Neural progenitor cell (in vitro differentiated cells): ENCODE data around the gene CAPN2. TPM values are rescaled to one million over a fixed set of nuclear protein-coding genes. Genes with fewer than 3 reads are reported as not detected.

Experiments used
- DNase-seq: peaks from one replicate; pipeline ENCODE4 v3.0.0-alpha.2; 2016; ENCODE audit warnings: low spot score
- H2AFZ ChIP-seq: fragments of 200-600 bp; sonication (generic); replicated peaks from 2 replicates; pipeline ENCODE4 v1.6.1; 2016; ENCODE audit warnings: antibody characterized with exemption
- H3F3A ChIP-seq: fragments of 200-600 bp; sonication (generic); 2 replicates; pipeline ENCODE4 v1.6.1; 2016; ENCODE audit warnings: antibody characterized with exemption, low read depth
- H3K27ac ChIP-seq: fragments of 200-600 bp; sonication (generic); 2 replicates; pipeline ENCODE4 v1.5.1; 2016; ENCODE audit warnings: mild to moderate bottlenecking
- H3K27me3 ChIP-seq: fragments of 200-600 bp; sonication (generic); 2 replicates; pipeline ENCODE4 v1.6.1; 2016; ENCODE audit warnings: mild to moderate bottlenecking, moderate library complexity
- H3K36me3 ChIP-seq: fragments of 200-600 bp; sonication (generic); 2 replicates; pipeline ENCODE4 v1.5.1; 2016
- H3K4me1 ChIP-seq: fragments of 200-600 bp; sonication (generic); 2 replicates; pipeline ENCODE4 v1.6.1; 2016; ENCODE audit warnings: mixed run types
- H3K4me2 ChIP-seq: fragments of 200-600 bp; sonication (generic); 2 replicates; pipeline ENCODE4 v1.6.1; 2016
- H3K4me3 ChIP-seq: fragments of 200-600 bp; sonication (generic); 2 replicates; pipeline ENCODE4 v1.5.1; 2016
- H3K79me2 ChIP-seq: fragments of 200-600 bp; sonication (generic); 2 replicates; pipeline ENCODE4 v1.6.1; 2016; ENCODE audit warnings: low read depth
- H3K9ac ChIP-seq: fragments of 200-600 bp; sonication (generic); 2 replicates; pipeline ENCODE4 v1.6.1; 2016
- H3K9me3 ChIP-seq: fragments of 200-600 bp; sonication (generic); 2 replicates; pipeline ENCODE4 v1.5.1; 2016; ENCODE audit warnings: low read depth
- H4K20me1 ChIP-seq: fragments of 200-600 bp; sonication (generic); 2 replicates; pipeline ENCODE4 v1.6.1; 2016; ENCODE audit warnings: low read depth
- H3K27ac Mint-ChIP-seq: 3 replicates; pipeline ENCODE4 v1.8.0; 2021; ENCODE audit warnings: mixed read lengths
- H3K27me3 Mint-ChIP-seq: 2 replicates; pipeline ENCODE4 v1.8.0; 2022; ENCODE audit warnings: low read depth, mild to moderate bottlenecking, inconsistent platforms, moderate library complexity, mixed read lengths; ENCODE audit not compliant: insufficient read depth
- H3K36me3 Mint-ChIP-seq: 3 replicates; pipeline ENCODE4 v1.8.0; 2021; ENCODE audit warnings: mixed read lengths
- H3K4me1 Mint-ChIP-seq: 3 replicates; pipeline ENCODE4 v1.8.0; 2021; ENCODE audit warnings: mixed read lengths
- H3K4me3 Mint-ChIP-seq: 3 replicates; pipeline ENCODE4 v1.8.0; 2021; ENCODE audit warnings: mild to moderate bottlenecking, moderate library complexity, mixed read lengths
- H3K9me3 Mint-ChIP-seq: 3 replicates; pipeline ENCODE4 v1.8.0; 2020; ENCODE audit warnings: mixed read lengths
- EZH2 ChIP-seq: fragments of 200-600 bp; sonication (generic); IDR thresholded peaks from 2 replicates; pipeline ENCODE4 v1.6.1; 2017; ENCODE audit warnings: antibody characterized with exemption, mild to moderate bottlenecking, moderate library complexity
- EZH2phosphoT487 ChIP-seq: fragments of 200-600 bp; sonication (generic); IDR thresholded peaks from 2 replicates; pipeline ENCODE4 v1.6.1; 2017; ENCODE audit warnings: antibody characterized with exemption
- total RNA-seq: library from RNA; depleted of rRNA; stranded (reverse); fragments of >200 nt; gene quantifications from 2 replicates; pipeline ENCODE4 v1.2.3, GENCODE V29; 2015; ENCODE audit warnings: low replicate concordance
- TF ChIP-seq, protein P1 (sequence below): fragments of 200-600 bp; sonication (generic); IDR thresholded peaks from 2 replicates; pipeline ENCODE4 v1.5.1; 2017; ENCODE audit warnings: antibody characterized with exemption, mild to moderate bottlenecking

The CAPN2 gene
- total RNA-seq, 1 donor from 2014 or later = 61.7 TPM

DNA sequence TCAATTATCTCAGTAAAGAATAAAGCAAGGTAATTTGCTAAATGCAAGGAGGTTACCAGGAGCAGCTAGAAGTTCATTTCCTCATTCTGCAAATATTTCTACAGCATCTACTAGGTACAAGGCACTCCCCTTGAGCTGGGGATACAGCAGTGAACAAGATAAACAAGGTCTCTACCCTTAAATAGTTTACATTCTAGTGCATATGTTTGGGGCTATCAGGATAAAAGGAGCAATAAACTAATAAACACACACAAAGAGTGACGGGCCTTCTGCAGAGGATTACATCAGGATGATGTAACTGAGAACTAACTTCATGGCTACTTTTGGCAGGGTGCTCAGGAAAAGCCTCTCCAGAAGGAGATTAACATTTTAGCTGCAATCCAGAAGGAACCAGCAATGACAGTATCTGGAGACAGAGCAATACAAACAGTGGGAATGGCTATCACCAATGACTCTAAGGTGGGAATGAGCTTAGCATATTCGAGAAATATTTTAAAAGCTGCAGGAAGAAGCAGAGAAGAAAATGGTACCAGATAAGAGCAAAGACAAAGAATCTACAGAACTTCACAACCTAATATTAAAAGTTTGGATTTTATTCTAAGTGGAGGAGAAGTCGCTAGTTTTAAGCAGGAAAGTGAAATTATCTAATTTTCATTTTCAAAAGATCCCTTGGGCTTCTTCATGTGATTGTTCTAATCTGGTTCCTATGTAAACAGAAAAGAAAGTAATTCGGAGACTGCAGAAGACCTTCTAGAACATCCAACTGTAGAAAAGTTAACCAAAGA is 107.6 kb downstream of the CAPN2 start:
- Histone ChIP-seq H3K27me3 (no peaks in the 10 kb centered on the region), H3K4me2 (peak overlapping the region; percentile 12), H3F3A (peaks cover 15% of the 10 kb centered on the region), H3K9ac (no peak overlapping the region), H3K36me3 (peaks cover 15% of the 10 kb centered on the region), H3K4me3 (no peak overlapping the region), H4K20me1 (peaks cover 73% of the 10 kb centered on the region), H3K79me2 (peaks cover 98% of the 10 kb centered on the region), H3K27ac (peak overlapping the region; percentile 70), H3K4me1 (peaks cover 26% of the 10 kb centered on the region), H3K9me3 (no peaks in the 10 kb centered on the region), H2AFZ (no peak overlapping the region)
- H3K4me1 Mint-ChIP-seq = peaks cover 26% of the 10 kb centered on the region
- H3K9me3 Mint-ChIP-seq = no peaks in the 10 kb centered on the region
- H3K36me3 Mint-ChIP-seq = peaks cover 28% of the 10 kb centered on the region
- DNase-seq = no peak
- no peak overlapping the region for H3K4me3 Mint-ChIP-seq
- TF ChIP-seq, protein P1, sequence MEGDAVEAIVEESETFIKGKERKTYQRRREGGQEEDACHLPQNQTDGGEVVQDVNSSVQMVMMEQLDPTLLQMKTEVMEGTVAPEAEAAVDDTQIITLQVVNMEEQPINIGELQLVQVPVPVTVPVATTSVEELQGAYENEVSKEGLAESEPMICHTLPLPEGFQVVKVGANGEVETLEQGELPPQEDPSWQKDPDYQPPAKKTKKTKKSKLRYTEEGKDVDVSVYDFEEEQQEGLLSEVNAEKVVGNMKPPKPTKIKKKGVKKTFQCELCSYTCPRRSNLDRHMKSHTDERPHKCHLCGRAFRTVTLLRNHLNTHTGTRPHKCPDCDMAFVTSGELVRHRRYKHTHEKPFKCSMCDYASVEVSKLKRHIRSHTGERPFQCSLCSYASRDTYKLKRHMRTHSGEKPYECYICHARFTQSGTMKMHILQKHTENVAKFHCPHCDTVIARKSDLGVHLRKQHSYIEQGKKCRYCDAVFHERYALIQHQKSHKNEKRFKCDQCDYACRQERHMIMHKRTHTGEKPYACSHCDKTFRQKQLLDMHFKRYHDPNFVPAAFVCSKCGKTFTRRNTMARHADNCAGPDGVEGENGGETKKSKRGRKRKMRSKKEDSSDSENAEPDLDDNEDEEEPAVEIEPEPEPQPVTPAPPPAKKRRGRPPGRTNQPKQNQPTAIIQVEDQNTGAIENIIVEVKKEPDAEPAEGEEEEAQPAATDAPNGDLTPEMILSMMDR = no peak
- TF ChIP-seq EZH2 = no peak
- TF ChIP-seq EZH2phosphoT487 = no peak
- peaks cover 2% of the 10 kb centered on the region for H3K27me3 Mint-ChIP-seq
- no peak overlapping the region for H3K27ac Mint-ChIP-seq

- Histone ChIP-seq H3F3A (peaks cover 15% of the 10 kb centered on the region), H4K20me1 (peaks cover 73% of the 10 kb centered on the region), H3K79me2 (peaks cover 98% of the 10 kb centered on the region), H3K27me3 (no peaks in the 10 kb centered on the region), H3K9me3 (no peaks in the 10 kb centered on the region), H3K9ac (no peak overlapping the region), H2AFZ (no peak overlapping the region), H3K4me2 (peak overlapping the region; percentile 12), H3K27ac (peak overlapping the region; percentile 70), H3K36me3 (peaks cover 15% of the 10 kb centered on the region), H3K4me1 (peaks cover 27% of the 10 kb centered on the region), H3K4me3 (no peak overlapping the region)
- Mint-ChIP-seq H3K27ac (peak overlapping the region; percentile 64), H3K27me3 (peaks cover 2% of the 10 kb centered on the region), H3K9me3 (no peaks in the 10 kb centered on the region), H3K36me3 (peaks cover 28% of the 10 kb centered on the region), H3K4me1 (peaks cover 26% of the 10 kb centered on the region), H3K4me3 (no peak overlapping the region)
- DNase-seq = no peak
- TF ChIP-seq, protein P1 = no peak
- TF ChIP-seq EZH2 (no peak), EZH2phosphoT487 (no peak)
These were observed 108.1 kb downstream of the CAPN2 start for GRCh38 chr1:223820515-223820858.

- Histone ChIP-seq H3K4me3 (no peak overlapping the region), H3K4me1 (peaks cover 27% of the 10 kb centered on the region), H3K27ac (peak overlapping the region; percentile 70), H4K20me1 (peaks cover 73% of the 10 kb centered on the region), H3K27me3 (no peaks in the 10 kb centered on the region), H3K36me3 (peaks cover 15% of the 10 kb centered on the region), H3K4me2 (peak overlapping the region; percentile 12), H2AFZ (no peak overlapping the region), H3K9ac (no peak overlapping the region), H3K9me3 (no peaks in the 10 kb centered on the region), H3F3A (peaks cover 15% of the 10 kb centered on the region), H3K79me2 (peaks cover 98% of the 10 kb centered on the region)
- Mint-ChIP-seq H3K27me3 (peaks cover 2% of the 10 kb centered on the region), H3K36me3 (peaks cover 28% of the 10 kb centered on the region), H3K4me3 (no peak overlapping the region), H3K9me3 (no peaks in the 10 kb centered on the region), H3K4me1 (peaks cover 26% of the 10 kb centered on the region), H3K27ac (peak overlapping the region; percentile 64)
- TF ChIP-seq, protein P1 = no peak
- TF ChIP-seq EZH2phosphoT487 (no peak), EZH2 (no peak)
- DNase-seq = no peak
These were observed 108.6 kb downstream of the CAPN2 start for GRCh38 chr1:223820971-223821370.
